Astrocyte (in vitro differentiated cells and primary cell): ENCODE results near the gene PHAF1. TPM values are rescaled to one million over a fixed set of nuclear protein-coding genes. Genes with fewer than 3 reads are reported as not detected.

Source experiments
- DNase-seq: peaks from one replicate; pipeline ENCODE4 v3.0.0-alpha.2; 2010; ENCODE audit warnings: low read depth
- FAIRE-seq: peaks from 2 replicates; lab custom pipeline; 2011; peaks lifted over from hg19 to GRCh38; lab: Jason Lieb, UNC
- H2AFZ ChIP-seq: 2 replicates; pipeline ENCODE4 v1.6.0; 2012; ENCODE audit warnings: low read depth, low read length, inconsistent platforms
- H3K27ac ChIP-seq: 2 replicates; pipeline ENCODE4 v1.5.1; 2011; ENCODE audit warnings: low read depth, low read length, inconsistent platforms
- H3K27me3 ChIP-seq: 2 replicates; pipeline ENCODE4 v1.6.0; 2011; ENCODE audit warnings: low read length, inconsistent platforms; ENCODE audit not compliant: insufficient read depth
- H3K36me3 ChIP-seq: 2 replicates; pipeline ENCODE4 v1.5.1; 2011; ENCODE audit warnings: low read length, inconsistent platforms; ENCODE audit not compliant: insufficient read depth
- H3K4me1 ChIP-seq: 2 replicates; pipeline ENCODE4 v1.5.1; 2011; ENCODE audit warnings: low read length, inconsistent platforms; ENCODE audit not compliant: insufficient read depth
- H3K4me2 ChIP-seq: 2 replicates; pipeline ENCODE4 v1.6.0; 2012; ENCODE audit warnings: low read length, inconsistent platforms
- H3K4me3 ChIP-seq: 2 replicates; pipeline ENCODE4 v1.5.1; 2011; ENCODE audit warnings: low read depth, mild to moderate bottlenecking, low read length, inconsistent platforms; ENCODE audit not compliant: insufficient read depth
- H3K79me2 ChIP-seq: 2 replicates; pipeline ENCODE4 v1.6.0; 2012; ENCODE audit warnings: mild to moderate bottlenecking, low read length, inconsistent platforms; ENCODE audit not compliant: insufficient read depth
- H3K9ac ChIP-seq: 2 replicates; pipeline ENCODE4 v1.6.0; 2012; ENCODE audit warnings: mild to moderate bottlenecking, low read length, inconsistent platforms
- H3K9me3 ChIP-seq: 2 replicates; pipeline ENCODE4 v1.5.1; 2012; ENCODE audit warnings: low read depth, mild to moderate bottlenecking, low read length, inconsistent platforms; ENCODE audit not compliant: insufficient read depth
- H4K20me1 ChIP-seq: 2 replicates; pipeline ENCODE4 v1.6.0; 2012; ENCODE audit warnings: low read length, inconsistent platforms; ENCODE audit not compliant: insufficient read depth
- H3K27ac Mint-ChIP-seq: one replicate; pipeline ENCODE4 v1.8.0; 2021; ENCODE audit warnings: mild to moderate bottlenecking, mixed read lengths; ENCODE audit not compliant: unreplicated experiment
- H3K27me3 Mint-ChIP-seq: one replicate; pipeline ENCODE4 v1.8.0; 2021; ENCODE audit warnings: low read depth, mixed read lengths; ENCODE audit not compliant: unreplicated experiment
- H3K36me3 Mint-ChIP-seq: one replicate; pipeline ENCODE4 v1.8.0; 2021; ENCODE audit warnings: low read depth, mixed read lengths; ENCODE audit not compliant: unreplicated experiment
- H3K4me1 Mint-ChIP-seq: one replicate; pipeline ENCODE4 v1.8.0; 2021; ENCODE audit warnings: low read depth, mixed read lengths; ENCODE audit not compliant: unreplicated experiment
- H3K4me3 Mint-ChIP-seq: one replicate; pipeline ENCODE4 v1.8.0; 2021; ENCODE audit warnings: mild to moderate bottlenecking, moderate library complexity, mixed read lengths; ENCODE audit not compliant: unreplicated experiment
- H3K9me3 Mint-ChIP-seq: one replicate; pipeline ENCODE4 v1.8.0; 2021; ENCODE audit warnings: mild to moderate bottlenecking, mixed read lengths; ENCODE audit not compliant: unreplicated experiment
- EZH2 ChIP-seq: IDR thresholded peaks from 2 replicates; pipeline ENCODE4 v1.6.1; 2012; ENCODE audit warnings: mild to moderate bottlenecking, low read length, inconsistent platforms; ENCODE audit not compliant: insufficient read depth
- total RNA-seq: library from RNA; stranded (reverse); gene quantifications from 2 replicates; pipeline ENCODE4 v1.2.1, GENCODE V29; 2021
- TF ChIP-seq, protein P1 (sequence below): IDR thresholded peaks from 2 replicates; pipeline ENCODE4 v1.5.1; 2011; ENCODE audit warnings: low read depth, mild to moderate bottlenecking, inconsistent platforms, low read length, moderate library complexity; ENCODE audit not compliant: insufficient read depth

PHAF1 gene
- total RNA-seq, 1 donor from 2014 or later = 17.1 TPM

DNA sequence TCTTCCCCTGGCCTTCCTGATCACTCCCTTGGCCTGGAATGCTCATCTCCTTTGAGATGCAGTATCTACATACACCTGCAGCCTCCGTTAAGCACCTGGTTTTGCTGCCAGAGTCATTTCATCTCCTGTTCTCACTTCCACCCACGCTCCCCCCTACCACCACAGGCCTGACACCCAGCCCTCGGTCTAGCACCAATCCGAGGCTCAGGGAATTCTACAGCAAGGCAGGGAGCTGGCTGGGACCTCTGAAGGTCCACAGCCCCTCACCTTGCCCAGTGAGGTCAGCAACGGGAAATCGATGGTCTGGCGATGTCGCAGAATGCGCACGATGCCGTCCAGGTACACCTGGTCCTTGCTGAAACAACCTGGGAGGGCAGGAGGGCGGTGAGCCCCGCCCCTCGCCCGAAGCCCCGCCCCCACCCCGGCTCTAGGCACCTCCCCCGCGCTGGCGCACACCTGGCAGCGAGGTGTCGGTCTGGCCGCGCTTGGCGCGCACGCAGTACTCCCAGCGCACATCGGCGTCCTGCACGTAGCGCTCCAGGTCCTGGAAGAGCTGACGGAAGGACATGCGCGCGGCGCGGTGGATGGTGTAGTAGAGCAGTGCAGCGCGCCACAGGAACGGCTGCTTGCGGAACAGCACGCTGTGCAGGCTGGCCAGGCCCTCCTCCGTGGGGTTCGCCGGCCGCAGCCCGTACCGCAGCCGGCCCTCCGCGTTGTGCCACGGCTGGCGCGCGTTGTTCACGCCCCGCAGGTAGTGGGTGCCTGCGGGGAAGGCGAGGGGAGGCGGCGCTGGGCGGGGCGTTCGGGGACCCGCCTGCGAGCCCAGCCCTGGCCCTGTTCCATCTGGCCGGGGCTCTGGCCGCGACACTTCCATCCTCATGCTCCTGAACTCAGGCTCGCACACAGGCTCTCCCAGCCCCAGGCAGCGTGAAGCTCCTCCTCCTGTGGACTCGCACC, 68.3 kb downstream of the PHAF1 start:
- H3K9me3 ChIP-seq = no peaks in the 10 kb centered on the region
- Mint-ChIP-seq H3K4me3 (no peak overlapping the region), H3K4me1 (peaks cover 7% of the 10 kb centered on the region), H3K27me3 (peaks cover 19% of the 10 kb centered on the region), H3K36me3 (peaks cover 16% of the 10 kb centered on the region), H3K27ac (no peak overlapping the region), H3K9me3 (peaks cover 2% of the 10 kb centered on the region)
- no peak for FAIRE-seq
- TF ChIP-seq EZH2 = peak; percentile 33
- TF ChIP-seq, protein P1, sequence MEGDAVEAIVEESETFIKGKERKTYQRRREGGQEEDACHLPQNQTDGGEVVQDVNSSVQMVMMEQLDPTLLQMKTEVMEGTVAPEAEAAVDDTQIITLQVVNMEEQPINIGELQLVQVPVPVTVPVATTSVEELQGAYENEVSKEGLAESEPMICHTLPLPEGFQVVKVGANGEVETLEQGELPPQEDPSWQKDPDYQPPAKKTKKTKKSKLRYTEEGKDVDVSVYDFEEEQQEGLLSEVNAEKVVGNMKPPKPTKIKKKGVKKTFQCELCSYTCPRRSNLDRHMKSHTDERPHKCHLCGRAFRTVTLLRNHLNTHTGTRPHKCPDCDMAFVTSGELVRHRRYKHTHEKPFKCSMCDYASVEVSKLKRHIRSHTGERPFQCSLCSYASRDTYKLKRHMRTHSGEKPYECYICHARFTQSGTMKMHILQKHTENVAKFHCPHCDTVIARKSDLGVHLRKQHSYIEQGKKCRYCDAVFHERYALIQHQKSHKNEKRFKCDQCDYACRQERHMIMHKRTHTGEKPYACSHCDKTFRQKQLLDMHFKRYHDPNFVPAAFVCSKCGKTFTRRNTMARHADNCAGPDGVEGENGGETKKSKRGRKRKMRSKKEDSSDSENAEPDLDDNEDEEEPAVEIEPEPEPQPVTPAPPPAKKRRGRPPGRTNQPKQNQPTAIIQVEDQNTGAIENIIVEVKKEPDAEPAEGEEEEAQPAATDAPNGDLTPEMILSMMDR = no peak
- H2AFZ ChIP-seq = no peak overlapping the region
- H3K36me3 ChIP-seq = no peaks in the 10 kb centered on the region
- no peak overlapping the region for H3K9ac ChIP-seq
- H3K4me2 ChIP-seq = peak overlapping the region; percentile 72
- peaks cover 36% of the 10 kb centered on the region for H3K4me1 ChIP-seq
- DNase-seq = no peak
- H3K4me3 ChIP-seq = no peak overlapping the region
- no peak overlapping the region for H3K27ac ChIP-seq
- H4K20me1 ChIP-seq = peaks cover 65% of the 10 kb centered on the region
- peaks cover 20% of the 10 kb centered on the region for H3K79me2 ChIP-seq
- no peaks in the 10 kb centered on the region for H3K27me3 ChIP-seq

DNA sequence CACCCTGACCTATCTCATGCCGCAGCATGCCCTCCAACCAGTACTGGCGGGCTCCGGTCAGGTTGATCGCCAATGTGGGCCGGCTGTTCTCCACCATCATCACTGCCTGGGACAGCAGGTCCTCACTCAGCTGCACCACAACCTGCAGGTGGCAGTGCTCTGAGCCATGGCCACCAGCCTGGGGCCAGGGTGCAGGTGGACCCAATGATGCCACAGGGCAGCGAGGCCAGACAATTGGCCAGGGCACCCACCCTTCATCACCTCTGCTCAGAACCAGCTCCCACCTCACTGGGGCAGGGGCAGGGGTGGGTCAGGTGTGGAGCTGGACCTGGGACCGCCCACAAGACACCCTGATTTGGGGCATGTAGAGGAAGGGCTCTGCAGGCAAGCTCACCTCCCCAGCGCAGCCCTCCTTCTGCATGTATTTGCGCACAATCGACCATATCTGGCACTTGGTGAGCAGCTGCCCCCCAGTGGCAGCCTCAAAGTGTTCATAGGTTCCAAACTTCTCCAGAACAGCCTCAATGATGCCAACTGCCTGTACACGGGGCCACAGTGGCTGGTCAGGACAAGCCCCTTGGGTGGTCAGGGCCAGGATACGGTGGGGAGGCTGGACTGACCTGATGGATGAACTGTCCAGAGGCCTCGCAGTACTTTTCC, 69.8 kb downstream of the PHAF1 start:
- Mint-ChIP-seq H3K36me3 (peaks cover 16% of the 10 kb centered on the region), H3K4me1 (peaks cover 2% of the 10 kb centered on the region), H3K27me3 (peaks cover 14% of the 10 kb centered on the region), H3K27ac (no peak overlapping the region), H3K9me3 (peaks cover 2% of the 10 kb centered on the region), H3K4me3 (no peak overlapping the region)
- H3K36me3 ChIP-seq = no peaks in the 10 kb centered on the region
- DNase-seq = no peak
- no peak overlapping the region for H3K27ac ChIP-seq
- no peak overlapping the region for H3K9ac ChIP-seq
- H3K27me3 ChIP-seq = no peaks in the 10 kb centered on the region
- peaks cover 66% of the 10 kb centered on the region for H4K20me1 ChIP-seq
- H3K4me3 ChIP-seq = no peak overlapping the region
- TF ChIP-seq EZH2 = no peak
- TF ChIP-seq, protein P1 = no peak
- peaks cover 33% of the 10 kb centered on the region for H3K4me1 ChIP-seq
- no peaks in the 10 kb centered on the region for H3K9me3 ChIP-seq
- H3K79me2 ChIP-seq = peaks cover 23% of the 10 kb centered on the region
- no peak for FAIRE-seq
- H2AFZ ChIP-seq = no peak overlapping the region
- H3K4me2 ChIP-seq = no peak overlapping the region
